Spleen (tissue), 11 donors: ENCODE data around the gene PPM1A. TPM values are rescaled to one million over a fixed set of nuclear protein-coding genes. Genes with fewer than 3 reads are reported as not detected.
"Not testable (repeated sequence)": the region's sequence is repeated elsewhere in the genome, so short reads cannot be mapped to it uniquely, and the experiment has no call there.

Experiments
- DNase-seq: peaks from one replicate; pipeline ENCODE4 v3.0.0-alpha.2; 2020
- H3K27ac ChIP-seq, 8 donors: fragments of 200-600 bp; sonication (generic) in 7 of 8; 1 replicate in 4 of 8; 2 replicates in 4 of 8; pipeline versions ENCODE4 v1.5.0 to v1.8.0; 2016 to 2021; ENCODE audit warnings: inconsistent platforms in 4 of 8, mild to moderate bottlenecking in 4 of 8, moderate library complexity in 1 of 8
- H3K27me3 ChIP-seq, 7 donors: fragments of 200-600 bp; sonication (generic) in 6 of 7; replicated peaks in 1 of 7; 1 replicate in 4 of 7; 2 replicates in 3 of 7; pipeline versions ENCODE4 v1.5.0 to v1.8.0; 2016 to 2021; ENCODE audit warnings: inconsistent platforms in 3 of 7, mild to moderate bottlenecking in 1 of 7
- H3K36me3 ChIP-seq, 6 donors: fragments of 200-600 bp; sonication (generic) in 5 of 6; 1 replicate in 4 of 6; 2 replicates in 2 of 6; pipeline versions ENCODE4 v1.5.0 to v1.8.0; 2016 to 2021; ENCODE audit warnings: inconsistent platforms in 2 of 6
- H3K4me1 ChIP-seq, 6 donors: fragments of 200-600 bp; sonication (generic) in 5 of 6; 1 replicate in 3 of 6; 2 replicates in 3 of 6; pipeline versions ENCODE4 v1.5.0 to v1.8.0; 2016 to 2021; ENCODE audit warnings: inconsistent platforms in 3 of 6
- H3K4me3 ChIP-seq, 8 donors: fragments of 200-600 bp; sonication (generic) in 7 of 8; 1 replicate in 4 of 8; 2 replicates in 4 of 8; pipeline versions ENCODE4 v1.5.0 to v1.8.0; 2016 to 2021; ENCODE audit warnings: inconsistent platforms in 4 of 8, mild to moderate bottlenecking in 4 of 8, moderate library complexity in 2 of 8
- H3K9me3 ChIP-seq, 8 donors: fragments of 200-600 bp; sonication (generic) in 7 of 8; 1 replicate in 4 of 8; 2 replicates in 4 of 8; pipeline versions ENCODE4 v1.5.0 to v1.8.0; 2016 to 2021; ENCODE audit warnings: inconsistent platforms in 4 of 8
- POLR2A ChIP-seq, 3 donors: fragments of 450-650 bp; IDR thresholded peaks; one replicate each; pipeline ENCODE4 v1.5.1; 2017; ENCODE audit warnings: antibody characterized with exemption in 3 of 3, mild to moderate bottlenecking in 1 of 3
- POLR2AphosphoS5 ChIP-seq, 3 donors: sonication (generic); formaldehyde crosslinking; IDR thresholded peaks; one replicate each; pipeline ENCODE4 v1.5.1; 2017; ENCODE audit warnings: antibody characterized with exemption in 3 of 3
- WGBS, 5 donors: extraction: QIAGEN DNeasy Blood & Tissue Kit in 3 of 5; methylation state at CpG; one replicate each; pipeline versions ENCODE4 v1.1.5 to v1.1.7; 2013 to 2018; 5-methylcytosine and 5-hydroxymethylcytosine counted together
- intact Hi-C: fragments of 100-400 bp; cut with DNase I; formaldehyde crosslinking; loops from one replicate; pipeline ENCODE4 v1.15.0; 2023; ENCODE audit warnings: low total_unique reads
- polyA plus RNA-seq, 3 donors: library from polyadenylated mRNA; stranded (reverse); fragments of 200-250 nt; gene quantifications; one replicate each; pipeline ENCODE4 v1.2.1, GENCODE V29; 2013
- total RNA-seq, 7 donors: library from RNA; depleted of rRNA in 3 of 7; stranded (reverse); fragments of >200 nt in 3 of 7; fragmentation: NEBNext Ultra II Directional in 4 of 7; extraction: Animal tissue kit (Norgen Biotek cat#: 25700) in 4 of 7; gene quantifications; one replicate each; pipeline versions ENCODE4 v1.1.0 to v1.2.1, GENCODE V29; 2016 to 2021
- TF ChIP-seq, protein P1 (sequence below), 11 experiments: fragments of 200-600 bp in 7 of 11; fragments of 450-650 bp in 4 of 11; sonication (generic) in 4 of 11; IDR thresholded peaks in 8 of 11; conservative IDR thresholded peaks in 3 of 11; 1 replicate in 7 of 11; 2 replicates in 4 of 11; pipeline versions ENCODE4 v1.4.0 to v1.8.0; 2016 to 2021; ENCODE audit warnings: antibody characterized with exemption in 11 of 11, inconsistent platforms in 4 of 11, mild to moderate bottlenecking in 1 of 11
- donor health status: healthy with polysubstance abuse.
- donor health status: DM: no; HTN: no; CAD: no; lungs with moderate emphysema.
- donor health status: DM: no; HTN: no; CAD: no.
- donor health status: Bipolar disorder and iron deficiency.
- donor health status: healthy.
- donor health status: DM: no; HTN: no; CAD: no.
- donor health status: DM: yes; HTN: yes; CAD: no.

PPM1A gene
- total and polyA plus RNA-seq, 10 donors = 15.5 to 63.0 (median 45.0) TPM

DNA sequence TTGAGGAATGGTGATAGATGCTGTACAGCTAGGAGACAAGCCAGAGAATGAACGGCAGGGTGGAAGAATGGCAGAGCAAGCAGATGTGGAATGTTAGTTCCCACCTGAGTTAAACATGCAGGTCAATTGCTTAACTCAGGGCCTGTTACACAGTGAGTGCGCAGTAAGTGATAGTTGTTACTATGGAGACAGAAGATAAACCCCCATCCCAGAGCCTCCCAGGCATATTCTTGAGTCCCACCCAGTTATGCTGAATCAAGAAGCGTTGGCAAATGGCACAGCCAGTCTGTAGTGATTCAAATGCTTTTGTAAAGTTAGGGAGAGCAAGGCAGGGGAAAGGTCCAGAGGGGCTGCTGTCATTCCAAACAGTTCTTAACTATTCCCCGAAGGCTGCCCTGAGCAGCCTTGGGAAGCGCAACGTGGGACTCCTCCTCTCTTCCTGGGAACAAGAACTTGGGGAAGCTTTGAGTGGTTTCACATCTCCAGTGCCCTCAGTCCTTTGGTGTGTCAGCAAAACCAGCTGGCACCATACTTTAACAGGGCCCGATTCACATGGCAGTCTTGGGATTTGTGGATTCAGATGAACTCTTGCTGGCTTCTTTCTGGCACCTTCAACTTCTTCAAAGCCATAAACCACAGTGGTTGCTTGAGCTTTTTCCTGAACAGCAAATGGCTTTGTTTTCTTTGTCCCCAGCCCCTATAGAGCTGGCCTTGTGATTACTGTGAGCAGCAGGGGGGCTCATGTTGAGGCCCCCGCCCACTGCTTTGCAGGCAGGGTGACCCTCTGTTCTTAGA, 66.4 kb downstream of the PPM1A start:
- WGBS, 5 donors = 65 to 90% (median 78%) methylated on average over 8 of the region's 8 CpGs
- TF ChIP-seq, protein P1, sequence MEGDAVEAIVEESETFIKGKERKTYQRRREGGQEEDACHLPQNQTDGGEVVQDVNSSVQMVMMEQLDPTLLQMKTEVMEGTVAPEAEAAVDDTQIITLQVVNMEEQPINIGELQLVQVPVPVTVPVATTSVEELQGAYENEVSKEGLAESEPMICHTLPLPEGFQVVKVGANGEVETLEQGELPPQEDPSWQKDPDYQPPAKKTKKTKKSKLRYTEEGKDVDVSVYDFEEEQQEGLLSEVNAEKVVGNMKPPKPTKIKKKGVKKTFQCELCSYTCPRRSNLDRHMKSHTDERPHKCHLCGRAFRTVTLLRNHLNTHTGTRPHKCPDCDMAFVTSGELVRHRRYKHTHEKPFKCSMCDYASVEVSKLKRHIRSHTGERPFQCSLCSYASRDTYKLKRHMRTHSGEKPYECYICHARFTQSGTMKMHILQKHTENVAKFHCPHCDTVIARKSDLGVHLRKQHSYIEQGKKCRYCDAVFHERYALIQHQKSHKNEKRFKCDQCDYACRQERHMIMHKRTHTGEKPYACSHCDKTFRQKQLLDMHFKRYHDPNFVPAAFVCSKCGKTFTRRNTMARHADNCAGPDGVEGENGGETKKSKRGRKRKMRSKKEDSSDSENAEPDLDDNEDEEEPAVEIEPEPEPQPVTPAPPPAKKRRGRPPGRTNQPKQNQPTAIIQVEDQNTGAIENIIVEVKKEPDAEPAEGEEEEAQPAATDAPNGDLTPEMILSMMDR (IDR thresholded peaks at IDR 0.05 in 8 of 11, conservative IDR thresholded peaks at IDR 0.05 in 3 of 11) = no peak
- TF ChIP-seq POLR2AphosphoS5 (IDR thresholded peaks at IDR 0.05) = no peak
- TF ChIP-seq POLR2A (IDR thresholded peaks at IDR 0.05) = no peak
- intact Hi-C loops = no loop called here
- Histone ChIP-seq H3K27me3 (peaks cover 0 to 32% (median 0%) of the 10 kb centered on the region in 7 donors), H3K27ac (no peak overlapping the region), H3K4me3 (no peak overlapping the region), H3K4me1 (no peaks in the 10 kb centered on the region), H3K9me3 (no peaks in the 10 kb centered on the region), H3K36me3 (no peaks in the 10 kb centered on the region)
- no peak for DNase-seq

DNA sequence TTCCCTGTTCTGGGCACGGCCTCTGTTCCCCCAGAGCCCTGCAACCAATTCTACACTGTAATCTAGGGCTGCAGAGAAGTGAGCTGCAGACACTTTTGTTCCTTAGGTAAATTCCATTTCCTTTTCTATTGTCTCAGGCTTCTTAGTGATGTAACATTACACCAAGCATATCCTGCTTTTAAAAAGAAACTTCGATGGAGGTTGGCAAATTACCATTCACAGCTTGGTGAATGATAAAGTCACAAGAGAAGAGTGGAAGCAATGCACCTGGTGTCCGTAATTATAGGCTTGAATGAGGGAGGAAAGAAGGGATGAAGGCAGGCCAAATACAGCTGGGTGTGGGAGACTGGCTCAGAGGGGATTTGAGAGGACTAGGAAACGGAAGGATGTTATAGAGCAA, 68.6 kb downstream of the PPM1A start:
- no peaks in the 10 kb centered on the region for H3K4me1 ChIP-seq
- DNase-seq = no peak
- 59 to 67% (median 62%) methylated on average over 4 of the region's 4 CpGs for WGBS, 5 donors
- TF ChIP-seq POLR2A (IDR thresholded peaks at IDR 0.05) (no peak), POLR2AphosphoS5 (IDR thresholded peaks at IDR 0.05) (no peak)
- TF ChIP-seq, protein P1 (IDR thresholded peaks at IDR 0.05 in 8 of 11, conservative IDR thresholded peaks at IDR 0.05 in 3 of 11) = no peak
- intact Hi-C loops = no loop called here
- no peaks in the 10 kb centered on the region for H3K9me3 ChIP-seq
- H3K4me3 ChIP-seq = no peak overlapping the region
- H3K27ac ChIP-seq = no peak overlapping the region
- peaks cover 0 to 32% (median 0%) of the 10 kb centered on the region in 7 donors for H3K27me3 ChIP-seq
- H3K36me3 ChIP-seq = no peaks in the 10 kb centered on the region

DNA sequence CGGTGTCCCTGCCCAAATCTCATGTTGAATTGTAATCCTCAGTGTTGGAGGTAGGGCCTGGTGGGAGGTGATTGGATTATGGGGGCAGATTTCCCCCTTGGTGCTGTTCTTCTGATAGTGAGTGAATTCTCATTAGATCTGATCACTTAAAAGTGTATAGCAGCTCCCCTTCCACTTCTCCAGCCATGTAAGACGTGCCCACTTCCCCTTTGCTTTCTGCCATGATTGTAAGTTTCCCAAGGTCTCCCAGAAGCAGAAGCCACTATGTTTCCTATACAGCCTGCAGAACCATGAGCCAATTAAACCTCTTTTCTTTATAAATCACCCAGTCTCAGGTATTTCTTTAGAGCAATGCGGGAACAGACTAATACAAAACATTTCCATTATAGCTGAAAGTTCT, 71.8 kb downstream of the PPM1A start:
- intact Hi-C loops = not testable (repeated sequence)
- 68 to 79% (median 71%) methylated on average over 3 of the region's 3 CpGs for WGBS, 5 donors

DNA sequence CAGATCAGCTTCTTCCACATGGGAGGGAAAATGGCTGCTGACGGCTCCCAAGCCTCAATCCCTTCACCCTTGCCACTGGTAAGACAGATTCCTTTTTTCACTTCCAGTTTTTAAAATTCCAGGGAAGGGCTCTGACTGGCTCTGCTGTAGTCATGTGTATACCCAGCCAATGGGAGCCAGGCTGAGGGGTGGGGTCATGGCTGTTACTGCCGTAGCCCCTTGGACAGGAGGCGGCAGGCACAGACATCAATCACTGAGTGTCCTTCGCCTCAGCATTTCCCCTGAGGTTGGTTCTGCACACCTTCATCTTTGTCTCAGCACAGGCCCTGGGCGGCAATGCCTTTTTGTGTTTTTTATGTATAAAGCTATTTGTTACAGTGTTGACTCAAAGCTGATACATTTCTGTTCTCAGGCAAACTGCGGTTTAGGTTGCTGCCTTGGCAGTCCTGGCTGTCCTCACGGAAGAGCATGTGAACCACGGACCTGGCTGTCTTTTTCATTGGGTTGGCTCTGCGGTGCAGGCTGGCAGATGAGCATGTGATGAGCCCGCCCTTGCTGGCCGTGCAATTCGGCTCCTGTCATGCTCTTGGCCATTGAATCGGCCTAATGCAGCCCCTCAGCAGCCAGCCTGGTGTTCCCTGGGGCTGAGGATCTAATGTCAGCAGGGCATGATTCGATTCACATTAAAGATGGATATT, 74.3 kb downstream of the PPM1A start:
- Histone ChIP-seq H3K4me3 (no peak overlapping the region), H3K27ac (no peak overlapping the region), H3K4me1 (peaks cover 0 to 16% (median 14%) of the 10 kb centered on the region in 6 donors), H3K36me3 (no peaks in the 10 kb centered on the region), H3K27me3 (peaks cover 0 to 22% (median 8%) of the 10 kb centered on the region in 7 donors), H3K9me3 (no peaks in the 10 kb centered on the region)
- intact Hi-C loops = no loop called here
- TF ChIP-seq, protein P1 (IDR thresholded peaks at IDR 0.05 in 8 of 11, conservative IDR thresholded peaks at IDR 0.05 in 3 of 11) = no peak
- TF ChIP-seq POLR2A (IDR thresholded peaks at IDR 0.05) (no peak), POLR2AphosphoS5 (IDR thresholded peaks at IDR 0.05) (no peak)
- DNase-seq = no peak
- 79 to 92% (median 89%) methylated on average over 14 of the region's 14 CpGs for WGBS, 5 donors

More for the DNA sequence above, 71.8 kb downstream of the PPM1A start:
- H3K27me3 ChIP-seq, H3K4me3 ChIP-seq, H3K36me3 ChIP-seq, H3K27ac ChIP-seq, H3K9me3 ChIP-seq, DNase-seq, H3K4me1 ChIP-seq: not testable (repeated sequence)
